ENCODE data around the gene BRICD5. TPM values are rescaled to one million over a fixed set of nuclear protein-coding genes. Genes with fewer than 3 reads are reported as not detected.
A peak's percentile ranks its signal among the peaks of the same experiment; 100 is the strongest.

Gene BRICD5
- total and polyA plus RNA-seq, 2 of the 13 experiments (the other 11 are each of a cell fraction or from before 2014, with no cell fraction given), result 1.6 to 5.8 TPM

GRCh38 chr16:2223221-2223941, 12.7 kb upstream of the BRICD5 start, which contains the start of gene E4F1 (continued):
- TF ChIP-seq GABPB1 (CRISPR knock-in tag; IDR thresholded peaks at IDR 0.05) (peak; percentile 93), AFF4 (CRISPR knock-in tag; IDR thresholded peaks at IDR 0.05) (peak; percentile 35; the same call in 1 of the 2 replicates), PATZ1 (CRISPR knock-in tag; IDR thresholded peaks at IDR 0.05) (peak; percentile 37), CREB1 (IDR thresholded peaks at IDR 0.05) (peak; percentile 96), CREB1 (CRISPR knock-in tag; IDR thresholded peaks at IDR 0.05) (peak; percentile 90), TGIF2 (CRISPR knock-in tag; IDR thresholded peaks at IDR 0.05) (peak; percentile 80), REPIN1 (CRISPR knock-in tag; IDR thresholded peaks at IDR 0.05; ENCODE audit: borderline replicate concordance, low read depth) (peak; percentile 84), ZNF850 (CRISPR knock-in tag; conservative IDR thresholded peaks at IDR 0.05) (no peak), PAX8 (CRISPR knock-in tag; IDR thresholded peaks at IDR 0.05; ENCODE audit: borderline replicate concordance) (no peak), MNT (IDR thresholded peaks at IDR 0.05) (peak; percentile 60), AHR (CRISPR knock-in tag; IDR thresholded peaks at IDR 0.05) (no peak), ZSCAN12 (CRISPR knock-in tag; IDR thresholded peaks at IDR 0.05) (peak; percentile 56), ZC3H13 (CRISPR knock-in tag; IDR thresholded peaks at IDR 0.05) (no peak; the same call in 1 of the 2 replicates), REXO4 (CRISPR knock-in tag; IDR thresholded peaks at IDR 0.05; ENCODE audit: borderline replicate concordance) (no peak), ZFP36L1 (CRISPR knock-in tag; IDR thresholded peaks at IDR 0.05) (0 out of 2 replicates have a peak, but pooled peaks have one; percentile 39), SRSF1 (optimal IDR thresholded peaks at IDR 0.05; ENCODE audit: low read depth, low read length) (no peak), SP5 (CRISPR knock-in tag; IDR thresholded peaks at IDR 0.05; ENCODE audit: borderline replicate concordance, low read depth) (peak; percentile 95), IRF9 (CRISPR knock-in tag; IDR thresholded peaks at IDR 0.05; ENCODE audit: borderline replicate concordance) (no peak; the same call in 1 of the 2 replicates)
